Erythroblast (primary cell): ENCODE measurements around the gene PUS1.

ENCODE experiments used
- GATA1 ChIP-seq: IDR thresholded peaks from 2 replicates; pipeline ENCODE4 v1.6.1; 2011; ENCODE audit warnings: low read depth, mild to moderate bottlenecking, control low read depth, low read length, moderate library complexity
- POLR2A ChIP-seq: IDR thresholded peaks from 2 replicates; pipeline ENCODE4 v1.6.1; 2011; ENCODE audit warnings: mild to moderate bottlenecking, low read length

GRCh38 chr12:131928080-131928710, 881 bp upstream of the PUS1 start:
- TF ChIP-seq POLR2A, result no peak
- TF ChIP-seq GATA1, result no peak
